GM20431 (cell line): ENCODE measurements around the gene RNF213.

Experiments
- in situ Hi-C: fragments of 300-500 bp; cut with MseI, MboI; formaldehyde crosslinking; loops from one replicate; pipeline ENCODE4 v1.15.0; 2020; ENCODE audit warnings: low sequenced_read_pairs; ENCODE audit not compliant: unreplicated experiment

Gene RNF213

GRCh38 chr17:80424261-80424660 is 163.6 kb downstream of the RNF213 start:
- in situ Hi-C loops = loop anchor here (10.0 kb wide), 2 partner anchors 151 to 561 kb away; no protein-coding TSS in a partner anchor

DNA sequence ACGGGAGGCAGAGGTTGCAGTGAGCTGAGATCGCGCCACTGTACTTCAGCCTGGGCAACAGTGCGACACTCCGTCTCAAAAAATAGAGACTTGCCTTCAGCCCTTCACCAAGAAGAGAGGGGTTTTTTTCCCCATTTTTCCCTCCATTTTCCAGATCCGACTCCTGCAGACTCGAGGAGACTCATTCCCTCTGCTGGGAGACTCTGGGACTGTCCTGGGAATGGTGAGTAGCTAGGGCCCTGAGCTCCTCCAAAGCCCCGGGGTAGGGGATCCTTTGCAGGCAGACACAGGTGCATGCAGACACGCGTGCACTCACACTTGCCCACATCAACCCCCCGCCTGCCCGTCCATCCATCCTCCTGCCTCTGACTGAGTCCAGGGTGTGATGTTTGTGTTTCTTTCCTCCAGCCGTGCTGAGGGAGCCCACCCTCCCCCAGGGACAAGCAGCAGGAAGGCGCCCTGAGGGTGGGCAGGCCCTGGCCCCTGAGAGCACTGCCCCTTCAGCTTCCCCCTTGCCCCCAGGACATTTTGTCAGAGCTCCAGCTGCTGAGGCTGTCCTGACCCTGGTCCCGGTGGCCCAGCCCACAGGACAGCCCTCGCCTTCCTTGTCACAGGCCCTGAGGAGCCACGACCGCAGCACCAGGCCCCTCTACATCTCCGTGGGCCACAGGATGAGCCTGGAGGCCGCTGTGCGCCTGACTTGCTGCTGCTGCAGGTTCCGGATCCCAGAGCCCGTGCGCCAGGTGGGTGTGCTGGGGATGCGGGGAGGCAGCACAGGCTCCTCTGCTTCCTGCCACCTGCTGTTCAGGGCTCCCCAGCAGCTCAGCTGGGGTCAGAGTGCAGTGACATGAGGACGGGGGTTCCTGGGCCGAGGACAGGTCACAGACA is 164.5 kb downstream of the RNF213 start:
- in situ Hi-C loops = loop anchor here (10.0 kb wide), 2 partner anchors 150 to 560 kb away; no protein-coding TSS in a partner anchor

DNA sequence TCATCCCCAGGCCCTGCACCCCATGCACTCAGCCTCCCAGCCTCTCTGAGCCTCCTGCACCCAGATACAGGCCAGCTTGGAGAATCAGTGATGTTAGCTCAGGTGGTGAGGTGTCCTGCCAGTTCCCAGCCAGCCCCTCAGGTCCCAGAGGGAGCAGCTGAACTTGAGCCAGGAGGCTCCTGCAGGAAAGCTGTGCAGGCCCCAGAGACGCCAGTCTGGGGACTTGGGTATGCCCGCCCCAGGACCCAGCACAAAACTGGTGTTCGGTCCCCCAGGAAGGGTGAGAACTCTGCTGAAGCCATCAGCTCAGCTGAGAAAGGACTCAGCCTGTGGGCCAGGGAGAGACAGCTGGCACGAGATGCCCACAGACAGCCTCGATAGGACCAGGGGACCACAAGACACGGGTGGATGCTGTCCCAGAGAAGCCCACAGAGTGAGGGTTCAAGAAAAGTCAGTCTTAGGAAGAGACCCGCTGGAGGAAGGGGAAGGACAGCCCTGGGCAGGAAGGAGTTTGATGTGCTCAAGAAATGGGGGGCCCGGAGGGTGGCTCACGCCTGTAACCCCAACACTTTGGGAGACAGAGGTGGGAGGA is 165.3 kb downstream of the RNF213 start:
- in situ Hi-C loops = loop anchor here (10.0 kb wide), 2 partner anchors 149 to 559 kb away; no protein-coding TSS in a partner anchor

- in situ Hi-C loops = loop anchor here (10.0 kb wide), 2 partner anchors 148 to 558 kb away; no protein-coding TSS in a partner anchor
Observed at GRCh38 chr17:80426671-80427326, 166.1 kb downstream of the RNF213 start.

- in situ Hi-C loops = loop anchor here (10.0 kb wide), 2 partner anchors 147 to 557 kb away; no protein-coding TSS in a partner anchor
Observed at GRCh38 chr17:80427366-80428282, 167.0 kb downstream of the RNF213 start.

- in situ Hi-C loops = loop anchor here (10.0 kb wide), 2 partner anchors 146 to 556 kb away; no protein-coding TSS in a partner anchor
Observed at GRCh38 chr17:80428363-80428762, 167.7 kb downstream of the RNF213 start.

GRCh38 chr17:80428796-80429195 is 168.1 kb downstream of the RNF213 start:
- in situ Hi-C loops = loop anchor here (10.0 kb wide), 2 partner anchors 146 to 556 kb away; no protein-coding TSS in a partner anchor

GRCh38 chr17:80429356-80430275 is 169.0 kb downstream of the RNF213 start:
- in situ Hi-C loops = loop anchor here (10.0 kb wide), 2 partner anchors 145 to 555 kb away; no protein-coding TSS in a partner anchor

GRCh38 chr17:80430446-80431245 is 170.0 kb downstream of the RNF213 start:
- in situ Hi-C loops = no loop called here

DNA sequence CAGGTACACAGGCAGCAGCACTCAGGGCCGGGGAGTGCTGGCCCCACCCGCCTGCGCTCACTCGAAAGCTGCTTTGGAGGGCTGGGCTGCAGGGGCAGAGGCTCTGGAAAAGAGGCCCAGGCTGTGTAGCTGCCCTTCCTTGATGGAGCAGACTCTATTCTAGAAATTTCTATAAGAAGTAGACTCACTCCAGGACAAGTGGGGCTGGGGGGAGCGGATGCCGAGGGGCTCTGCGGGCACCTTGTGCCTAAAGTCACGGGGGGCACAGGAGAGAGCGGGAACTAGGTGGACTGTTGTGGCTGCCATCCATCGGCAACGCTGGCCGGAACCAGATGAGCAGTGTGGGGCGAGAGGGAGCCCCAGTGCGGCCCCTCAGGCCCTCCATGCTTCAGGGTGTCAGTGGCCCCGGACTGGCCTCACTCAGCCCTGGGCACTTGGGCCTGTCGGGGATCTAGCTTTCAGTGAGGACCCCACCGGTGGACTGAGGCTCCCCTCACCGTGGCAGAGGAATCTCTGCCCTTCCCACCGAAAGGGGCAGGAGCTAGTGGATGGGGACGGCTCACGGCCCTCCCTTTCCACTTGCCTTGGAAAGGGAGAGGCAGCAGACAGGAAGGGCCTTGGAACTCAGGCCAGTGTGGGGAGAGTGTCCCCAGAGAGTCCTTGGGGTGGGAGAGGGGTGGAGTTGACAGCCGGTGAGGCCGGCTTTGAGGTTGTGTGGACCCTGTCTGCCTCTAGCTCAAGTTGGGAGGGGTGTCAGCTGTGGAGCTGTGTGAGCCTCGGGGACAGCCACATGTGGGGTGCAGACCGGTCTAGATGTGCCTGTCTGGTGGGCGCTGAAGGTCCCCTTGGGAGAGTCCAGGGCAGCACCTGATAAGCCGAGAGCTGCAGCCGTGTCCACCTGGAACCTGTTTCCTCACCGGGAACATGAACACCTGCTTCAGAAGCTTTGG is 170.9 kb downstream of the RNF213 start:
- in situ Hi-C loops = no loop called here

GRCh38 chr17:80432350-80432955 is 171.8 kb downstream of the RNF213 start:
- in situ Hi-C loops = no loop called here

GRCh38 chr17:80432961-80433550 is 172.4 kb downstream of the RNF213 start:
- in situ Hi-C loops = no loop called here

GRCh38 chr17:80433916-80434666 is 173.4 kb downstream of the RNF213 start:
- in situ Hi-C loops = no loop called here

GRCh38 chr17:80437532-80437931 is 176.9 kb downstream of the RNF213 start:
- in situ Hi-C loops = no loop called here

DNA sequence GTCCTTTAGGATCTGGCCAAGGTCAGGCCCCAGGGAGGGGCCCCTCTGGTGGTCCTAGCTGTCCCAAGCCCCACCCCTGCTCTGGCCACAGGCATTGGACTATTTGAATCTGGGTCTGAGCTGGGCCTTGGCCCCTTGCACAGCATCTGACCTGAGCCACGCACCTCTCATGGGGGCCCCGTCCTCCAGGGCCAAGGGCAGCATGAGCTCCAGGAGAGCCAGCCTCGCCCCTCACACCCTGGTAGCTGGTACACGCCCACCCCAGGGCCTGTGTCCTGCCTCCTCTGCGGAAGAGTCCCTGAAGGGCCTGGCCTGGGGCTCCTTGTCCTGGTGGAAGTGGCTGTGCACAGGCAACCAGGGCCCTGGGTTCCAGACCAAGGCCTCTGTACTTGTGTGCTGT is 178.2 kb downstream of the RNF213 start:
- in situ Hi-C loops = no loop called here
